Skin of body (tissue), 2 donors: ENCODE data around the gene CKM. TPM values are rescaled to one million over a fixed set of nuclear protein-coding genes. Genes with fewer than 3 reads are reported as not detected.
"Not testable (repeated sequence)": the region's sequence is repeated elsewhere in the genome, so short reads cannot be mapped to it uniquely, and the experiment has no call there.

Experiments used
- DNase-seq: peaks from one replicate; lab custom pipeline; 2025; lab: John Stamatoyannopoulos, UW
- total RNA-seq: library from RNA; depleted of rRNA; stranded (reverse); fragments of >200 nt; gene quantifications from one replicate; pipeline ENCODE4 v1.2.3, GENCODE V29; 2014

Gene CKM
- total RNA-seq, 1 donor from 2014 or later = 426 TPM

- no peak for DNase-seq
Measured at GRCh38 chr19:45321848-45322247, 827 bp downstream of the CKM start.

GRCh38 chr19:45320997-45321775 lies 1.5 kb downstream of the CKM start:
- no peak for DNase-seq

- no peak for DNase-seq
Measured at GRCh38 chr19:45315304-45315703, 7.4 kb downstream of the CKM start.

- DNase-seq = no peak
Measured at GRCh38 chr19:45314708-45315245, 7.9 kb downstream of the CKM start.

GRCh38 chr19:45312285-45312684 lies 10.4 kb downstream of the CKM start:
- not testable (repeated sequence) for DNase-seq

- no peak for DNase-seq
Measured at GRCh38 chr19:45311621-45312020, 11.1 kb downstream of the CKM start.

GRCh38 chr19:45309322-45309721 lies 13.4 kb downstream of the CKM start:
- not testable (repeated sequence) for DNase-seq

GRCh38 chr19:45307361-45307760 lies 15.3 kb downstream of the CKM start:
- no peak for DNase-seq

- no peak for DNase-seq
Measured at GRCh38 chr19:45306518-45307027, 16.1 kb downstream of the CKM start.

- DNase-seq = no peak
Measured at GRCh38 chr19:45306040-45306439, 16.6 kb downstream of the CKM start.

- no peak for DNase-seq
Measured at GRCh38 chr19:45305421-45305820, 17.3 kb downstream of the CKM start.

- no peak for DNase-seq
Measured at GRCh38 chr19:45305007-45305406, 17.7 kb downstream of the CKM start.

- no peak for DNase-seq
Measured at GRCh38 chr19:45304141-45304926, 18.3 kb downstream of the CKM start.

- no peak for DNase-seq
Measured at GRCh38 chr19:45303269-45304060, 19.2 kb downstream of the CKM start.

GRCh38 chr19:45302416-45302815 lies 20.3 kb downstream of the CKM start:
- no peak for DNase-seq

GRCh38 chr19:45299719-45300118 lies 23.0 kb downstream of the CKM start:
- DNase-seq = no peak

GRCh38 chr19:45298264-45298663 lies 24.4 kb downstream of the CKM start:
- DNase-seq = no peak

- no peak for DNase-seq
Measured at GRCh38 chr19:45297674-45298073, 25.0 kb downstream of the CKM start.

GRCh38 chr19:45296355-45296754 lies 26.3 kb downstream of the CKM start:
- DNase-seq = no peak

- DNase-seq = no peak
Measured at GRCh38 chr19:45295873-45296272, 26.8 kb downstream of the CKM start.

- DNase-seq = no peak
Measured at GRCh38 chr19:45294291-45295029, 28.2 kb downstream of the CKM start.
